ENCODE measurements around the gene SUCO.

- TF ChIP-seq BCL3 (IDR thresholded peaks at IDR 0.05) (0 out of 3 replicates have a peak, but pooled peaks have one; percentile 22), BHLHE40 (IDR thresholded peaks at IDR 0.05; ENCODE audit: low read depth, low read length) (no peak), KDM1A (IDR thresholded peaks at IDR 0.05; ENCODE audit: low read depth) (no peak), EHMT2 (IDR thresholded peaks at IDR 0.05; ENCODE audit: low read depth) (no peak), PHF8 (IDR thresholded peaks at IDR 0.05; ENCODE audit: borderline replicate concordance, low read depth) (peak; percentile 52; the same call in 1 of the 2 replicates), CHD4 (IDR thresholded peaks at IDR 0.05; ENCODE audit: borderline replicate concordance) (no peak), EP300 (IDR thresholded peaks at IDR 0.05) (no peak), RCOR1 (IDR thresholded peaks at IDR 0.05; ENCODE audit: low read depth, low read length) (no peak), ESRRA (IDR thresholded peaks at IDR 0.05; ENCODE audit: borderline replicate concordance, low read length) (no peak), SMC3 (IDR thresholded peaks at IDR 0.05) (no peak), USF2 (IDR thresholded peaks at IDR 0.05) (no peak; the same call in 1 of the 2 replicates), CEBPB (IDR thresholded peaks at IDR 0.05) (no peak)
- TF ChIP-seq, protein P1, sequence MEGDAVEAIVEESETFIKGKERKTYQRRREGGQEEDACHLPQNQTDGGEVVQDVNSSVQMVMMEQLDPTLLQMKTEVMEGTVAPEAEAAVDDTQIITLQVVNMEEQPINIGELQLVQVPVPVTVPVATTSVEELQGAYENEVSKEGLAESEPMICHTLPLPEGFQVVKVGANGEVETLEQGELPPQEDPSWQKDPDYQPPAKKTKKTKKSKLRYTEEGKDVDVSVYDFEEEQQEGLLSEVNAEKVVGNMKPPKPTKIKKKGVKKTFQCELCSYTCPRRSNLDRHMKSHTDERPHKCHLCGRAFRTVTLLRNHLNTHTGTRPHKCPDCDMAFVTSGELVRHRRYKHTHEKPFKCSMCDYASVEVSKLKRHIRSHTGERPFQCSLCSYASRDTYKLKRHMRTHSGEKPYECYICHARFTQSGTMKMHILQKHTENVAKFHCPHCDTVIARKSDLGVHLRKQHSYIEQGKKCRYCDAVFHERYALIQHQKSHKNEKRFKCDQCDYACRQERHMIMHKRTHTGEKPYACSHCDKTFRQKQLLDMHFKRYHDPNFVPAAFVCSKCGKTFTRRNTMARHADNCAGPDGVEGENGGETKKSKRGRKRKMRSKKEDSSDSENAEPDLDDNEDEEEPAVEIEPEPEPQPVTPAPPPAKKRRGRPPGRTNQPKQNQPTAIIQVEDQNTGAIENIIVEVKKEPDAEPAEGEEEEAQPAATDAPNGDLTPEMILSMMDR (IDR thresholded peaks at IDR 0.05) = no peak
- TF ChIP-seq, protein P2, sequence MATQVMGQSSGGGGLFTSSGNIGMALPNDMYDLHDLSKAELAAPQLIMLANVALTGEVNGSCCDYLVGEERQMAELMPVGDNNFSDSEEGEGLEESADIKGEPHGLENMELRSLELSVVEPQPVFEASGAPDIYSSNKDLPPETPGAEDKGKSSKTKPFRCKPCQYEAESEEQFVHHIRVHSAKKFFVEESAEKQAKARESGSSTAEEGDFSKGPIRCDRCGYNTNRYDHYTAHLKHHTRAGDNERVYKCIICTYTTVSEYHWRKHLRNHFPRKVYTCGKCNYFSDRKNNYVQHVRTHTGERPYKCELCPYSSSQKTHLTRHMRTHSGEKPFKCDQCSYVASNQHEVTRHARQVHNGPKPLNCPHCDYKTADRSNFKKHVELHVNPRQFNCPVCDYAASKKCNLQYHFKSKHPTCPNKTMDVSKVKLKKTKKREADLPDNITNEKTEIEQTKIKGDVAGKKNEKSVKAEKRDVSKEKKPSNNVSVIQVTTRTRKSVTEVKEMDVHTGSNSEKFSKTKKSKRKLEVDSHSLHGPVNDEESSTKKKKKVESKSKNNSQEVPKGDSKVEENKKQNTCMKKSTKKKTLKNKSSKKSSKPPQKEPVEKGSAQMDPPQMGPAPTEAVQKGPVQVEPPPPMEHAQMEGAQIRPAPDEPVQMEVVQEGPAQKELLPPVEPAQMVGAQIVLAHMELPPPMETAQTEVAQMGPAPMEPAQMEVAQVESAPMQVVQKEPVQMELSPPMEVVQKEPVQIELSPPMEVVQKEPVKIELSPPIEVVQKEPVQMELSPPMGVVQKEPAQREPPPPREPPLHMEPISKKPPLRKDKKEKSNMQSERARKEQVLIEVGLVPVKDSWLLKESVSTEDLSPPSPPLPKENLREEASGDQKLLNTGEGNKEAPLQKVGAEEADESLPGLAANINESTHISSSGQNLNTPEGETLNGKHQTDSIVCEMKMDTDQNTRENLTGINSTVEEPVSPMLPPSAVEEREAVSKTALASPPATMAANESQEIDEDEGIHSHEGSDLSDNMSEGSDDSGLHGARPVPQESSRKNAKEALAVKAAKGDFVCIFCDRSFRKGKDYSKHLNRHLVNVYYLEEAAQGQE (IDR thresholded peaks at IDR 0.05) = no peak
Observed at GRCh38 chr1:172532183-172532699, 709 bp upstream of the SUCO start.

Measured in A549 (cell line).